Ramos (cell line): Measurements from ENCODE around the gene TBXAS1.
"Not testable (repeated sequence)": the region's sequence is repeated elsewhere in the genome, so short reads cannot be mapped to it uniquely, and the experiment has no call there.

ENCODE experiments used
- in situ Hi-C: fragments of 300-500 bp; cut with MboI; formaldehyde crosslinking; loops from one replicate; pipeline ENCODE4 v1.14.3; 2022; ENCODE audit warnings: low sequenced_read_pairs; ENCODE audit not compliant: unreplicated experiment

TBXAS1 gene

DNA sequence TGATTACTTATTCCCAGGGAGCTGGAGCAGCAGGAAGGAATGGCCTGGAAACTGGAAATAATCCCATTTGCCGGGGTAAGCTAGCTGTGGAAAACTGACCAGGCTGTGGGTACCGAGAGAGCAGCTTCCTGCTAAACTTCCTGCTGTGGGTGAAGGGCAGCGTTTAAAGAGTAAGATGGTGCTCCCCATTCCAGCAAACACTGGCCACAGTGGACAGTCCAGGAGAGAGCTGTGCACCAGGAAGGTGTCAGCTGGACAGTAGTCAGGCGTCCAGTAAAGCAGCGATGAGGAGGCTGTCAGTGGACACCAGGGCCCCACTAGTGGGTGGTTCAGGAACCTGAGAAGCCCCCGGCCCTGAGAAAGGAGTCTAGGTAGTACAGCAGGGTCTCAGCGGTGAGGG, 55.4 kb downstream of the TBXAS1 start:
- in situ Hi-C loops = no loop called here

DNA sequence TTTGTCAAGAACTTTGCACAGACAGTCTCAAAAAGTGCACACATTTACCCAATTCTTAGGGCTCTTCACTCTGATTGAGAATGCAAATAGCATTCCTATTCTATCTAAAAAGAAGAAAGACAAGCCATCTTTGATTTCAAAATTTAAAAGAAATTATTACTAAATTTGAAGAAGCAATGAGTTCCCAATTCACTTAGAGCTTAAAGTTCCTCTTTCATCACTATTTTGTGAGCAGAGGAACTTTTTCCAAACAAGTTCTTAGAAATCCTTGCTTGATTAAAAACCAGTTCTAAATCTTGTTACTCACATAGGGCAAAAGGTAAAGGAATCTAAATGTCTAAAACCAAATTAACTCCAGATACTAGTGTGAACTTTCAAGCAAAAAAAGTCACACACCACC, 56.4 kb downstream of the TBXAS1 start:
- in situ Hi-C loops = no loop called here

DNA sequence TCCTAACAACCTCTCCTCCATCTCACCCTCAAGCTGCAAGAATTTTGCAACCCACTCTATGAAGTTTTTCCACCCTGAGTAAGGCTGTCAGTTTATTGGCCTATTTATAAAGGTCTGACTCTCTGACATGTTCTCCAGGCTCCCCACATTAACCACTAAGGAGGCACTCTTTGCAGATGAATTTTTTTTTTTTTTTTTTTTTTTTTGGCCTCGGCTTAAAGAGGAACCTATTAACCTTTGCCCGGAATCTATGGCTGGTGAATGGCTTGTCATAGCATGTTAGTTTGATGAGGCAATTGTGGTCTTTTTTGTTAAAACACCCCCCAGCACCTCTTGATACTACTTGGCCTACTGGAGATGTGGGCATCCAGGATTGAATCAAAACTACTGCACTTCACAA, 57.1 kb downstream of the TBXAS1 start:
- in situ Hi-C loops = no loop called here

DNA sequence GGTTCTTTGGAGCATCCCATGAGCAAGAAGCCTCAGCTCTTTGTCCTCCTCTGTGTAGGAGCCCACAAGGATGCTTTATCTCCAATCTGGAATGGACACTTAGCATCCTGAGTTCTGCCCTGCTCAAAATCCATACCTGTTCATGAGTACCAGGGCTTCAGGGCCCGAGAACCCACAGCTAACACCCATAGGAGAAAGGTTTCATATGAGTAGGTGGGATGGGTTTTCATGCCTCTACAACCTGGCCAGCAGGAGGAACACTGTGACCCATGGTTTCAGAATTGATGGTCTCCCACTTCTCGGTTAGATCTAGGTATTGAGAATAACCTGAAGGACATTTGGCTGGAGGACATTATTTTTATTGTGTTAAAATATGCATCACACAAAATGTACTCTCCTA, 57.8 kb downstream of the TBXAS1 start:
- in situ Hi-C loops = no loop called here

DNA sequence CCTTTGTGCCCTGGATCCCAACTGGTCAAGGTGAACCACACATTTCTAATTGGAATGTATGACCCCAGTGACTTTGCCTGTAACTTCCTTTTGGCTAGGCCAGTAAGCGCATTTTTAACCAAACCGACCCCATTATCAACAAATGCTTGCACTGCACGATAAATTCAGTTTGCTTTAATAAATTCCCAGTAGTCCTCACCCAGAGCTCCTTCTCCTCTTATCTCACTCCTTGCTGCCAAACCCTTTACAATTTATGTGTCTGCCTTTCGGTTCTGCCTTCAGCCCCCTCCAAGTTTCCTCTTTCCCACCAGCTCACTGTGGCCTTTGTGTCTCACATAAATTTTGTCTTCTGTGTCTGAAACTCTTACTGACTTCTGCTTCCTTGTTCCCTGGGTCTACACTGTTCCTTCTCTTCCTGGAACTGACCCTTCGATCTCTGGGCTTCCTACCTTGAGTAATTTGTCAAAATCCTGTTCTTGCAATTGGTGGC, 59.0 kb downstream of the TBXAS1 start:
- in situ Hi-C loops = no loop called here

DNA sequence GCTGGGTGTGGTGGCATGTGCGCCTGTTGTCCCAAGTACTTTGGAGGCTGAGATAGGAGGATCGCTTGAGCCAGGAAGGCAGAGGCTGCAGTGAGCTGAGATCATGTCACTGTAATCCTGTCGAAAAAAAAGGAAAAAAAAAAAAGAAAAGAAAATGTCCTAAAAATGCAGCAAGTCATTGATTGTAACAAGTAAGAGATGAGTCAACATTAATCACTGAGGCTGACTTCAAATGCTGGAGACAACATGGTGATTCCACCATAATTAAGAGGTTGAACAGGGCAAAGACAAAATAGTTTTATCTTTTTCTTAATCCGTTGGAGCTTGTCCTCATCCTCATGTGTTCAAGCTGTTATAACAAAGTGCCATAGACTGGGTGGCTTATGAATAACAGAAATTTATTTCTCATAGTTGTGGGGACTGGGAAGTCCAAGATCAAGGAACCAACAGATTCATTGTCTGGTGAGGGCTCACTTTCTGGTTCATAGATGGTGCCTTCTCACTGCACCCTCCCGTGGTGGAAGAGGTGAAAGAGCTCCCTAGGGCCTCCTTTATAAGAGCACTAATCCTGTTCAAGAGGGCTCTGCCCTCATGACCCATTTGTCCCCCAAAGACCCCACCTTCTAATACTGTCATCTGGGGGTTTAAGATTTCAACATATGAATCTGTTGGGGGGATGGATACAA, 60.3 kb downstream of the TBXAS1 start:
- in situ Hi-C loops = no loop called here

DNA sequence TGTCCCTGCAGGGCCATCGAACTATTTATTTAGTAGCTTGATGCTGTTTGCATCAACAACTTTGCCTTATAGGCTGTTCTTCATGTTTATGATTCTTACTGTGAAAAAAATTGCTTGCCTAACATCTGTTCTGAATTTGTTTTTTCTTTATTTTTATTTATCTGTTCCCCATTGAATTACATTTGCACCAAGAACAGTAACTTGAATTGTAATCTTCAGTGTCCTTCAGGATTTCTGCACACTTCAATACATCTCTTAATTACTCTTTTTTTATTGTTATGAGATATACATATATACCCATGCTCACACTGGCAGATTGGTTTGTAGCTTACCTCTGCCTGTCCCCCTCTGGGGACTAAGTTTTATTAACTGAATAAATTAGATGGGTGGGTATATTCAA, 64.4 kb downstream of the TBXAS1 start:
- in situ Hi-C loops = no loop called here

DNA sequence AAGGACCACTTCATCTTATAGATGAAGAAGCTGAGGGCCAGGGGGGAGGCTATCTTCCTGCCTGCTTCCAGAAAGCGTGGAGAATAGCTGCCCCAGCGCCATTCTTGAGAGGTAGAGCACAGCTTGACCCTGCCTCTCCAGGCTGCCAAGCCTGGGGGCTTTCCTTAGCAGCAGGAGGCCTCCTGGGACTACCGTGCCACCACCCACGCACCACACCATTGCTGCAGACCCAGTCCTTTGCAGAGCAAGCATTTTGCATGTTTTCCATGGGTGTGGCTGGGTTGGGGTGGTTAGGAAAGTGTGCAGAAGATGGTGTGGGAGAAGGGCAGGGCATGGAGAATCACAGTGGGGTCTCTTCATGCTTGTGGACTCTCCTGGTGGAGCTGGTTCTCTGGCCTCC, 64.9 kb downstream of the TBXAS1 start:
- in situ Hi-C loops = no loop called here

DNA sequence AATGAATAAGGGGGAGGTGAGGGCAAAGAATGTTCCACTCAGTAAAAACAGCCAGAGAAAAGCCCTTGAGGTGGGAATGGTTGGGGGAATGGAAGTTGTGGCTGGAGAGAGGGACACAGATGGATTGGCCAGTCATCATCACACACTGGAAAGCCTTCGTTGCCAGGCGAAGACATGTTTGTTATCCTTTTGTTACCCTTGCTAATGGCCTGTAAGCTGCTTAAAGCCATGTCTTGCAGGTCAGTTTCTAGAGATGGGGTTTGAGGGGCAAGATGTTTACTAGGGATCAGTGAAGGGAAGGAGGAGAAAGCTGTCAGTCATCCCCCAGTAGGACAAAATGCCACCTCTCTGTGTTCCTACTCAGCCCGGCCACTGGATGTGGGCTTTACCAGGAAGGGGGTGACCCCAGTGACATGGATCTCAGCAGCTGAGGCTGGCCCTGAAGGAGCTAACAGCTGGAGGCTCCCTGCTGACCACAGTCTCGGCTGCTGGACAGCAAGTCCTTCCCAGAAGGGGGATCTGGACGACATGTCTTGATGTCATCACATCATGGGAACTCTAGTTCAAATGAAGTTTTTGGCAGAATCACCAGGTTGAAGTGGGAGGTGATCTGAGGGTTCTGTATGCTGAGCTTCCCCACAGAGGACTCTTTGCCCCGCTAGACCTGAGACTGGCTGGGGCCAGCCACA, 66.2 kb downstream of the TBXAS1 start:
- in situ Hi-C loops = no loop called here

DNA sequence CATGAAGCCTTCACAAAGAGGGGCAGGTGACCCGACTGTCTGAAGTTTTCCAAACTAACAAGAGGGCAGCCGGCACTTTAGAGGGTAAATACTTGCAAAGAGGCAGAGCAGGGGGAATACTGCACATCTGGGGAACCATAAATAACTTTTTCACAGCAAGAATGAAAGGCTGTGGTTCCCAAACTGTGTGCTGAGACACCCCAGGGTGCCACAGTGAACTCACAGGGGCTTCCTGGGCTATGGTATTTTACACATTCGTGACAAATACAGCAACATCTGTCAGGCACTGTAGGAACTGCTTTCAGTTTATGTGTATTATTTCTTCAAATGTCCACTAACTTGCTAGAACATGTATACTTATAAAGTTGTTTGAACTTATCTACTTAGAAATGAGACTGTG, 67.2 kb downstream of the TBXAS1 start:
- in situ Hi-C loops = no loop called here

DNA sequence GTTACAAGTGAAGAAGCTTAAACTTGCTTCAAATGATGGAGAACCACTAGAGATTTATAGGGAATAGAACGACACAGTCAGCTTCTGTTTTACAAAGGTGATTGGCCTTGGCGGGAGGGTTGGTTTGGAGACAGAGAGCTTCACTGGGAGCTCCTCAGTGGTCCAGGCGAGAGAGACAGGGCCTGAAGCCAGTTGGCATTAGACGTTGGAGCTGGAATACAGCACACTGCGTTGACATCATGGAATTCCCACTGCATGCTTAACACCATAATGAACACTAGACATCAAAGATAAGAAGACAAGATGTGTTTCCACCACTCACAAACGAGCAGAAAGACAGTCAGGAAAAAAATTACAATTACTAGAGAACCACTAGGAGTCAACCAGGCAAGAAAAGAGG, 67.8 kb downstream of the TBXAS1 start:
- in situ Hi-C loops = no loop called here

DNA sequence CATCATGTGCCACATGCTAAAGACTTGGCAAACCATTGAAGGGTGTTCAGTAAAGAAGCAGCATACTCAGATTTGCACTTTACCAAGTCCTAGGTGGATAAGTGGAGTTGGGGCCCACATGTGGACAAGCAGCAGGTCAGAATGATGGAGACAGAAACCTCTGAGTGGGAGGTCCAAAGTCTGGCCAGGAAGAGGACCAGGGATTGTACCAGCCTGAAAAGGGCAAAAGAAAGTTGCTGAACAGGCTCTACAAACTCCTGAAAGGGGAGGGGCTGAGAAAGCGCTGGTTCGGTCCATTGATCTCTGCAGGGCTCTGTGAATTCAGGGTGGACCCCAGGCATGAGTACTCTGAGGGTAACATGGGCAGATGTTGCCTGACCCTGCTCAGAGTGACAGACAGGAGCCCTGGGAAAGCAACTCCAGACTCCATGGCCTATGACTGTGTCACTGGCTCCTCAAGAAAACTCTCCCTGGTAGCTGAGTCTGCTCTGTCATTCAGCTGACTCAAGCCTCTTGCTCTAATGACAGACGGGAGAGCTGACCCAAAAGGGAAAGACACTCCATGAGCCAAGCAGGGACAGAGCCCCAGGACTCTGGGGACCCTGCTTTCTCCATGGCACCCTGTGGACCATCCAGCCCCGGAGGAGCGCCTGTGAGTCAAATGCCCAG, 68.5 kb downstream of the TBXAS1 start:
- in situ Hi-C loops = no loop called here

DNA sequence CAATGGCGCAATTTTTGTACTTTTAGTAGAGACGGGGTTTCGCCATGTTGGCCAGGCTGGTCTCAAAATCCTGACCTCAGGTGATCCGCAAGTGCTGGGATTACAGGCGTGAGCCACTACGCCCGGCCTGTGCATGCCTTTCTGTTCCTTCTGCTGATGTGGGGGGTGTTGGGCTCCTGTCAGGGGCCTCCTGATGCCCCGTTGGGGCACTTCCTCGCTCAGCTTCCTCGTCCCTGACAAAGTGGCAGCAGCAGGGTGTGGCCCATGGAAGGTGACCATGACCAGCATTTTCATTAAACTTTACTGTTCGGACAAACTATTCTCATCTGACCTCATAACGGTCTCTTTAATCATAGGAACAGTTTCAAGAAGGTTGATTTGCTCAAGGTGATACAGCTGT, 69.4 kb downstream of the TBXAS1 start:
- in situ Hi-C loops = no loop called here

DNA sequence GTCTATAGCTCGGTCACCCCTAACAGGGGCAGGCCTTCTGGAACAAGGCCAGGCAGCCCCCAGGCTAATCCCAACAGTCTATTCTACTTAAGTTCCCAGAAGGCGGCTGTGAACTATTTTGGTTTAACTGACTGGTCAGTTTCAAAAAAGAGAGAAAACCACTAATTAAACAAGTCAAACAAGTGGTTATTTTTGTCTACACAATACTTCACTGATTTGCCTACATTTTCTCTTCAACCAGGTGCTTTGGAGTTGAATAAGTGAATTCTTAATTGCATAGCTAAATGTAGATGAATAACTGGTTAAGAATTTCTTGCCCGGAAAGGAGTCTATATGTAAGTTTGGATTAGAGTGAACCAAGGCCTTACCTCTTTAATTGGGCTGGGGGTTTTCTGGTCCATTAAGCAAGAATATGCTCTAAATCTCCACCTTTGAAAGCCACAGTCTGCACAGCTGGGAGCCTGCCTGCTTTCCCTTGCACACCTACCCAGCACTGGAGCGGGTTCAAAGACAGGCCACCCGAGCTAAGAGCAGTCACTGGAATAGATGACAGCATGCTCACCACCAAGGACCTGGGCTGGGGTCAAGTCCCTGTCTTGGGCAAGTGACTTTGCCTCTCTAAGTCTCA, 70.4 kb downstream of the TBXAS1 start:
- in situ Hi-C loops = no loop called here

DNA sequence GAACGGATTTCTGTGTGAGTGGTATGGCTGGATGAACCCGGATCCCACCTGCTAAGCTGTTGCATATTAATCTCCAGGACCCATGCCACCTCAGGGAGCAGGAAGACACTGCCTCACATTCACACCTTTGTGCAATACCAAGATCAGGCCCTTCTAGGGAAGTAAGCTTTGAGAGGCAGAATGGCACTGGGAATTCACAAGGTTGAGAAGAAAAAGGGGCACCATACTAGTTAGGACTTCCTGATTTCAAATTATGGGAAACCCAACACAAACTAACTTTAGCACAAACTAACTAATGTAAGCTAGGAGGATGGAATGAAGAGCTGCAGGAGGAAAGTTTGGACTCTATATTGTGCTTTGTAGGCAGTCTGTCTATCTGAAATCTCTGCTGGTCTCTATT, 71.3 kb downstream of the TBXAS1 start:
- in situ Hi-C loops = no loop called here

DNA sequence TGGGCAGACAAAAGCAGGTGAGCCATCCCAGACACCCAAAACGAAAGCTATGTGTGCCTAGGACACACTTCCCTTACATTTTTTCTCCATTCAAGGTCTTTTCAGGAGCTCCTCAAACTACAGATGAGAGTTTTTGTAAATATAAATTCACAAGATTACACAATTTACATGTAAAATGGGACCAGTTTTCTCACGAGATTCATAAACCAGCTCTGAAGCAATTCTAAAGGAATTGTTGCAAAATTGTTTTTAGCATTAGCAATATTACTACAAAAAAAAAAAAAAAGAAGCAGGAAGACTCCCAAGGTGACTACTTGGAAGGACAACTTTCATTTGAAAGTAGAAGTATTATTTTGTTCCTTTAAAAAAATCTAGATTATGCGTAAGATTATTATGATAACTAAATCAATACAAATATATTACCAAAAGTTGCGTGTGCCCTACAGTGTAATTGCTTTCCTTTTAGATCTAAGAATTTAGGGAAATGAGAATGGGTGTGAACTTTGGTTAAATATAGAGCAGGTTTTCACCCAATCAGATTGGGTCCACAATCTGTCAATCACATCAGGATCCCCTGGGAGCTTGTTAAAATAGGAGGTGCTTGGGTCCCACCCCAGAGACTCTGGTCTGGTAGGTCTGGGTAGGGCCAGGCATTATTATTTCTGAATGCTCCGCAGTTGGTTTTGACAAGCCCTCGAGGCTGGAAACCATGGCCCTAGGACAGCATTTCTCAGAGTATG, 72.2 kb downstream of the TBXAS1 start:
- in situ Hi-C loops = no loop called here

DNA sequence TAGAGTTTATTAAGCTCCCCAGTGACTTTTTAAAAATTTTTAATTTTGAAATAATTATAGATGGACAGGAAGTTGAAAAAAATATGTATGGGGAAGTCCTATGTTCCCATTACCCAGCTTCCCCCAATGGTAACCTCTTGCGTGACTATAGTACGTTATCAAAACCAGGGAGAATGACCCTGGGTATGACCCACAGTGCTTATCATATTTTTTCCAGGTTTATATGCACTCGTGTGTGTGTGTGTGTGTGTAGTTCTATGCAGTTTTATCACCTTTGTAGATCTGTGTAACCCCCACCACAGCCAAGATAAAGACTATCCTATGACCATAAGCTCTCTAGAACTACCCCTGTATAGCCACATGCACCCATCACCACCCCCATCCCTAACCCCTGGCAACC, 72.8 kb downstream of the TBXAS1 start:
- in situ Hi-C loops = no loop called here

DNA sequence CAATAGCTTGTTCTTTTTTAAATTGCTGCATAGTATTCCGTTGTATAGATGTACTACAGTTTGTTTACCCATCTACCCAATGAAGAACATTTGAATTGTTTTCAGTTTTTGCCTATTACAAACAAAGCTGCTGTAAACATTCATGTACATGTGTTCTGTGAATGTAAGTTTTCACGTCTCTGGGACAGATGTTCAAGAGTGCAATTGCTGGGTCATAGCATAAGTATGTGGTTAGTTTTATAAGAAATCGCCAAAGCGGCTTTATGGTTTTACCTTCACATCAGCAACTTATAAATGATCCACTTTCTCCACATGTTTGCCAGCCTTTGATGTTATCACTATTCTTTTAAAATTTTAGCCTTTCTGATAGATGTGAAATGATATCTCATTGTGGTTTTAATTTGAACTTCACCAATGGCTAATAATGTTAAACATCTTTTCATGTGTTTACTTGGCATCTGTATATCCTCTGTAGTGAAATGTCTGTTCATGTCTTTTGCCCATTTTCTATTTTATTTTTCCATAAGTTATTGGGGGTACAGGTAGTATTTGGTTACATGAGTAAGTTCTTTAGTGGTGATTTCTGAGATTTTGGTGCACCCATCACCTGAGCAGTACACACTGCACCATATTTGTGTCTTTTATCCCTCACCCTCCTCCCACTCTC, 73.5 kb downstream of the TBXAS1 start:
- in situ Hi-C loops = no loop called here

DNA sequence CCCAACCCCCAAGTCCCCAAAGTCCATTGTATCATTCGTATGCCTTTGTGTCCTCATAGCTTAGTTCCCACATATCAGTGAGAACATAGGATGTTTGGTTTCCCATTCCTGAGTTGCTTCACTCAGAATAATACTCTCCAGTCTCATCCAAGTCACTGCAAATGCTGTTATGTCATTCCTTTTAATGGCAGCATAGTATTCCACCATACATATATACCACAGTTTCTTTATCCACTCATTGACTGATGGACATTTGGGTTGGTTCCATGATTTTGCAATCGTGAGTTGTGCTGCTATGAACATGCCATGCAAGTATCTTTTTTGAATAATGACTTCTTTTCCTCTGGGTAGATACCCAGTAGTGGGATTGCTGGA, 74.0 kb downstream of the TBXAS1 start:
- in situ Hi-C loops = not testable (repeated sequence)

DNA sequence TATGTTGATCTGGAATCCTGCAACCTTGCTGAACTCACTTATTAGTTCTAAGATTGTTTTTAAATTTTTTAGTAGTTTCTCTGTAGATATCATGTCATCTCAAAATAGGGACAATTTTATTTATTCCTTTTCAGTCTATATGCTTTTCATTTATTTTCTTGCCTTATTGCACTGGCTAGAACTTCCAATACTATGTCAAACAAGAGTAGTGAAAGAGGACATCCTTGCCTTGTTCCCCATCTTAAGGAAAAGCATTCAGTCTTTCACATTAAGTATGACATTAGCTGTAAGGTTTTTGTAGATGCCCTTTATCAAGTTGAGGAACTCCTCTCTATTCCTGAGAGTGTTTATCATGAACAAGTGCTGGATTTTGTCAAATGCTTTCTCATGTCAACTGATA, 77.8 kb downstream of the TBXAS1 start:
- in situ Hi-C loops = no loop called here
